Measurements from ENCODE around the gene IL17RB.

IL17RB gene

DNA sequence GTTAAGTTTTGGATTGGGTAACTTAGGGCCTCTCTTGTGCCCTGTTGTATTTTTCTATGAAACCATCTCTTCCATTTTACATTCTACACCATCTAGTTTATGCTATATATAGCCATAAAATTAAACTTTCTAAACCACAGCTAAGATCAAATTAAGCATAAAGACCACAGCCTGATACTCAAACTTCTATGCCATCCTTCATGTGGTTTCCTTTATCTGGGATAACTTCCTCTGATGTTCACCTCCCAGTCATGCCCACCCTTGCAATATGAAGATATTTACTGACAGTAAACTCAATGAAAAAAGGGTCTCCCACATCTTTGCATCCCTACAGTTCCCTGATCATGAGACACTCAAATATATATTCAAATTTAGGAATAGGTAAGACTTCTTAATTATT lies 41.1 kb downstream of the IL17RB start:
- Histone ChIP-seq H3K4me3 (no peak overlapping the region), H3K4me1 (peaks cover 0 to 31% (median 11%) of the 10 kb centered on the region in 4 donors), H3K27me3 (no peaks in the 10 kb centered on the region), H3K9me3 (no peaks in the 10 kb centered on the region), H3K36me3 (peaks cover 18 to 35% (median 30%) of the 10 kb centered on the region in 3 donors), H3K27ac (no peak overlapping the region)
- TF ChIP-seq CTCF (IDR thresholded peaks at IDR 0.05): no peak
- DNase-seq: no peak
- intact Hi-C loops (cut with DNase I; ENCODE audit: low total_unique reads): no loop called here

DNA sequence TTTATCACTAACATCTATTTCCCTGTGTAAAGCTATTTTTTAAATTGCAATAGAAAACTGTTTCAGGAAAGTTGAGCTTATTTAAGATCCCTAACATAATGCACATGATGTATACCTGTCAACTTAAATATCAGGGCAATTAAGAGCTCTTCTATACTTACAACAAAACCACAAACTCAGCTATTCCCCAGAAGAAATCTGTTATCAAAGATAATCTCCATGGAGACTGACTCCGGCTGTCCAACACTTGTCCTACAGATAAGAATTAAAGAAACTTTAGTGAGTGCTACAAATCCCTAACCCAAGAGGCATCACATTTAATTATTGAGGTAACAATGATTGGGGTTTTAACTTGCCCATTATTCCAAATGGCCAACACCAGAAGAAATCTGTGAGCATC lies 41.9 kb downstream of the IL17RB start:
- no peak for DNase-seq
- Histone ChIP-seq H3K4me3 (no peak overlapping the region), H3K4me1 (peaks cover 0 to 30% (median 11%) of the 10 kb centered on the region in 4 donors), H3K27ac (no peak overlapping the region), H3K27me3 (no peaks in the 10 kb centered on the region), H3K9me3 (no peaks in the 10 kb centered on the region), H3K36me3 (peaks cover 18 to 35% (median 30%) of the 10 kb centered on the region in 3 donors)
- intact Hi-C loops (cut with DNase I; ENCODE audit: low total_unique reads): no loop called here
- no peak for TF ChIP-seq CTCF (IDR thresholded peaks at IDR 0.05)

DNA sequence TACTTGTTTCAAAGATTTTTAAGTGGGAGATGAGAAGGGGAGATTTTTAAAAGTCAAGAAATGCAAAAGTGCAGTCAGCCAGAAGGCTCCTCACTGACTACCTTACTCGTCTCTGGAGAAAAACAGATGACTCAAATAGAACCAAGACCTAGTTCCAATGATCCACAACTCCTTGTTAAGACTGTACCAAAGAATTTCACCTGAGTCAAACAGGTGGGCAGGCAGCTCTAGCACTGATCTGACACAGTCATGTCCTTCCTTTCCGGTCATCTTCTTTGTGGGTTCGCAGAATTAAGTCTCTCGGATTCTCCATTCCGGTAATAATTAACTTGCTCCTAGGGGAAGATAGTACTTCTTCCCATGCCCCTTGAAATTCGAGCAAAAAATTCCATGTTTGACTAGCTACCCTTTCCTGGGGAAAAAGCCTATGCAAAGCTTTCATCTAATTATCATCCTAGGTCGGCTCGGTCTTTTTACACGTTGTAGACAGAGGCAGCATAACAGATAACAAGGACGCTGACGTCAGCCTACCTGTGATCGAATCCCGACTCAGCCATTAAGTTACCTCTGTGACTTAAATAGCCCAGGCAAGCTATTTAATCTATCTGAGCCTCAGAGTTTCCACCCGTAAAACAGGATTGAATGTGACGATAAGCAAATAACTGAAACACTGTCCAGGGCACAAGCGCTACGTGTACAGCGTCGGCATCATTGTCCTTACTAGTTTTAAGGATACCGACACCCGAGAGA lies 44.5 kb downstream of the IL17RB start:
- no peaks in the 10 kb centered on the region for H3K9me3 ChIP-seq
- intact Hi-C loops (cut with DNase I; ENCODE audit: low total_unique reads): loop anchor here (5.0 kb wide), 1 partner anchor 544 kb away; the partner anchor contains the start of gene DCP1A
- H3K27me3 ChIP-seq: no peaks in the 10 kb centered on the region
- no peak for TF ChIP-seq CTCF (IDR thresholded peaks at IDR 0.05)
- H3K27ac ChIP-seq: peak overlapping the region; percentile 94 to 96
- H3K36me3 ChIP-seq: peaks cover 6 to 15% (median 12%) of the 10 kb centered on the region in 3 donors
- DNase-seq: no peak
- peak overlapping the region; percentile 94 to 97 for H3K4me3 ChIP-seq
- H3K4me1 ChIP-seq: peaks cover 0 to 30% (median 11%) of the 10 kb centered on the region in 4 donors

GRCh38 chr3:53891497-53892285 lies 45.3 kb downstream of the IL17RB start, which contains the start of gene SELENOK:
Gene SELENOK (minus strand): TSS chr3:53891859.
- peak; percentile 99 for DNase-seq
- Histone ChIP-seq H3K4me3 (peak within 1 kb of the TSS; percentile 94 to 97), H3K4me1 (peaks cover 0 to 30% (median 11%) of the 10 kb centered on the region in 4 donors), H3K36me3 (peaks cover 0 to 12% (median 7%) of the 10 kb centered on the region in 3 donors), H3K9me3 (no peaks in the 10 kb centered on the region), H3K27ac (peak within 1 kb of the TSS; percentile 94 to 96), H3K27me3 (no peaks in the 10 kb centered on the region)
- TF ChIP-seq CTCF (IDR thresholded peaks at IDR 0.05): no peak
- intact Hi-C loops (cut with DNase I; ENCODE audit: low total_unique reads): loop anchor here (5.0 kb wide), 1 partner anchor 544 kb away; the partner anchor contains the start of gene DCP1A

GRCh38 chr3:53892286-53892637 lies 45.9 kb downstream of the IL17RB start:
- H3K36me3 ChIP-seq: peaks cover 0 to 10% (median 1%) of the 10 kb centered on the region in 3 donors
- TF ChIP-seq CTCF (IDR thresholded peaks at IDR 0.05): no peak
- H3K27ac ChIP-seq: peak overlapping the region; percentile 94 to 96
- H3K4me1 ChIP-seq: peaks cover 0 to 30% (median 11%) of the 10 kb centered on the region in 4 donors
- H3K27me3 ChIP-seq: no peaks in the 10 kb centered on the region
- H3K4me3 ChIP-seq: peak overlapping the region; percentile 94 to 97
- H3K9me3 ChIP-seq: no peaks in the 10 kb centered on the region
- DNase-seq: no peak
- intact Hi-C loops (cut with DNase I; ENCODE audit: low total_unique reads): loop anchor here (5.0 kb wide), 1 partner anchor 545 kb away; the partner anchor contains the start of gene DCP1A

All from tibial artery (tissue), 4 donors.